Transverse colon (tissue), 4 donors: ENCODE results near the gene IDH1. TPM values are rescaled to one million over a fixed set of nuclear protein-coding genes. Genes with fewer than 3 reads are reported as not detected.
"Not testable (repeated sequence)": the region's sequence is repeated elsewhere in the genome, so short reads cannot be mapped to it uniquely, and the experiment has no call there.

Experiments used
- DNase-seq: peaks from one replicate; pipeline ENCODE4 v3.0.0-alpha.2; 2019
- H3K27ac ChIP-seq, 4 donors: fragments of 200-600 bp; sonication (generic); 2 replicates each; pipeline ENCODE4 v1.5.1; 2016 to 2018; ENCODE audit warnings: inconsistent platforms in 4 of 4
- H3K27me3 ChIP-seq: fragments of 200-600 bp; sonication (generic); 2 replicates; pipeline ENCODE4 v1.5.1; 2017; ENCODE audit warnings: inconsistent platforms
- H3K36me3 ChIP-seq, 4 donors: fragments of 200-600 bp; sonication (generic); 2 replicates each; pipeline ENCODE4 v1.5.1; 2017 to 2019; ENCODE audit warnings: inconsistent platforms in 4 of 4
- H3K4me1 ChIP-seq, 4 donors: fragments of 200-600 bp; sonication (generic); 2 replicates each; pipeline ENCODE4 v1.5.1; 2017 to 2020; ENCODE audit warnings: inconsistent platforms in 4 of 4
- H3K4me3 ChIP-seq, 4 donors: fragments of 200-600 bp; sonication (generic); 1 replicate in 1 of 4; 2 replicates in 3 of 4; pipeline versions ENCODE4 v1.5.1 to v1.6.1; 2017 to 2019; ENCODE audit warnings: inconsistent platforms in 4 of 4
- H3K9me3 ChIP-seq, 2 donors: fragments of 200-600 bp; sonication (generic); 2 replicates each; pipeline ENCODE4 v1.5.1; 2017 to 2019; ENCODE audit warnings: inconsistent platforms in 2 of 2
- CTCF ChIP-seq, 5 experiments: fragments of 200-600 bp in 3 of 5; fragments of 450-650 bp in 2 of 5; sonication (generic) in 3 of 5; IDR thresholded peaks; 1 replicate in 2 of 5; 2 replicates in 3 of 5; pipeline ENCODE4 v1.5.1; 2016 to 2017; ENCODE audit warnings: antibody characterized with exemption in 5 of 5, inconsistent platforms in 3 of 5, mild to moderate bottlenecking in 2 of 5, moderate library complexity in 1 of 5
- EP300 ChIP-seq: sonication (generic); formaldehyde crosslinking; IDR thresholded peaks from one replicate; pipeline ENCODE4 v1.6.1; 2017; ENCODE audit warnings: antibody characterized with exemption, low read depth
- POLR2A ChIP-seq: fragments of 450-650 bp; IDR thresholded peaks from one replicate; pipeline ENCODE4 v1.6.1; 2016; ENCODE audit warnings: antibody characterized with exemption, mild to moderate bottlenecking, moderate library complexity
- POLR2AphosphoS5 ChIP-seq, 3 donors: sonication (generic); formaldehyde crosslinking; IDR thresholded peaks; one replicate each; pipeline ENCODE4 v1.6.1; 2016; ENCODE audit warnings: antibody characterized with exemption in 3 of 3
- WGBS, 2 donors: methylation state at CpG; one replicate each; pipeline ENCODE4 v1.1.5; 2018; ENCODE audit warnings: low coverage in 1 of 2; 5-methylcytosine and 5-hydroxymethylcytosine counted together
- in situ Hi-C, 4 donors: fragments of 200-750 bp; cut with MboI; loops; one replicate each; pipeline versions ENCODE4 v1.15.0 to v1.15.1; 2017; ENCODE audit warnings: low sequenced_read_pairs in 3 of 4, low pct_ligation_motif_present in 1 of 4, low pct_unique_long_range_greater_than_20kb in 1 of 4
- intact Hi-C: fragments of 100-400 bp; cut with DNase I; formaldehyde crosslinking; loops from one replicate; pipeline ENCODE4 v1.15.1; 2023; ENCODE audit warnings: low total_unique reads
- total RNA-seq, 4 donors: library from RNA; depleted of rRNA; stranded (reverse); fragments of >200 nt; gene quantifications; one replicate each; pipeline ENCODE4 v1.1.0, GENCODE V29; 2016

The IDH1 gene
- total RNA-seq, 4 donors from 2014 or later: 47.9 to 164 (median 136) TPM

- DNase-seq: no peak
- H3K9me3 ChIP-seq: peaks cover 0 to 7% of the 10 kb centered on the region in 2 donors
- no peaks in the 10 kb centered on the region for H3K36me3 ChIP-seq
- no peaks in the 10 kb centered on the region for H3K27me3 ChIP-seq
- H3K4me1 ChIP-seq: no peaks in the 10 kb centered on the region
- H3K27ac ChIP-seq: no peak overlapping the region
- no peak overlapping the region for H3K4me3 ChIP-seq
- 79 to 80% methylated on average over 1 of the region's 1 CpG for WGBS, 2 donors
- intact Hi-C loops (loop anchor here (5.0 kb wide), 1 partner anchor 1189 kb away; no protein-coding TSS in a partner anchor), in situ Hi-C loops (no loop called here)
- TF ChIP-seq EP300: no peak
- no peak for TF ChIP-seq POLR2AphosphoS5 (IDR thresholded peaks at IDR 0.05)
- TF ChIP-seq POLR2A: no peak
- TF ChIP-seq CTCF (IDR thresholded peaks at IDR 0.05): no peak
These were observed 26.4 kb downstream of the IDH1 start for GRCh38 chr2:208228476-208228875.

GRCh38 chr2:208227581-208228232 lies 27.2 kb downstream of the IDH1 start:
- Histone ChIP-seq H3K4me1 (no peaks in the 10 kb centered on the region), H3K36me3 (no peaks in the 10 kb centered on the region), H3K4me3 (no peak overlapping the region), H3K27ac (no peak overlapping the region), H3K9me3 (peaks cover 0 to 7% of the 10 kb centered on the region in 2 donors), H3K27me3 (no peaks in the 10 kb centered on the region)
- TF ChIP-seq EP300 (no peak), POLR2AphosphoS5 (IDR thresholded peaks at IDR 0.05) (no peak), CTCF (IDR thresholded peaks at IDR 0.05) (no peak)
- intact Hi-C loops: loop anchor here (5.0 kb wide), 1 partner anchor 1190 kb away; no protein-coding TSS in a partner anchor
- in situ Hi-C loops: no loop called here
- DNase-seq: no peak
- 95% methylated on average over 25 of the region's 33 CpGs; no CpG with 5 or more reads in 1 of the 2 donors for WGBS, 2 donors

GRCh38 chr2:208224802-208225201 lies 30.1 kb downstream of the IDH1 start:
- H3K9me3 ChIP-seq: no peaks in the 10 kb centered on the region
- H3K36me3 ChIP-seq: no peaks in the 10 kb centered on the region
- in situ Hi-C loops (no loop called here), intact Hi-C loops (loop anchor here (5.0 kb wide), 1 partner anchor 1192 kb away; no protein-coding TSS in a partner anchor)
- TF ChIP-seq POLR2A (no peak), POLR2AphosphoS5 (IDR thresholded peaks at IDR 0.05) (no peak), EP300 (no peak)
- H3K27me3 ChIP-seq: no peaks in the 10 kb centered on the region
- no peaks in the 10 kb centered on the region for H3K4me1 ChIP-seq
- no peak overlapping the region for H3K27ac ChIP-seq
- WGBS, 2 donors: 92 to 100% methylated on average over 1 to 2 of the region's 2 CpGs
- H3K4me3 ChIP-seq: no peak overlapping the region
- no peak for DNase-seq

- no peak for DNase-seq
- Histone ChIP-seq H3K27me3 (no peaks in the 10 kb centered on the region), H3K9me3 (no peaks in the 10 kb centered on the region), H3K4me3 (no peak overlapping the region), H3K36me3 (no peaks in the 10 kb centered on the region), H3K4me1 (no peaks in the 10 kb centered on the region), H3K27ac (no peak overlapping the region)
- 83% methylated on average over 3 of the region's 3 CpGs; no CpG with 5 or more reads in 1 of the 2 donors for WGBS, 2 donors
- intact Hi-C loops (no loop called here), in situ Hi-C loops (no loop called here)
- TF ChIP-seq POLR2A (no peak), POLR2AphosphoS5 (IDR thresholded peaks at IDR 0.05) (no peak), CTCF (IDR thresholded peaks at IDR 0.05) (no peak), EP300 (no peak)
These were observed 32.5 kb downstream of the IDH1 start for GRCh38 chr2:208222351-208222750.

- H3K27me3 ChIP-seq, H3K36me3 ChIP-seq, H3K4me3 ChIP-seq, DNase-seq, H3K4me1 ChIP-seq, intact Hi-C loops, H3K9me3 ChIP-seq, H3K27ac ChIP-seq, in situ Hi-C loops: not testable (repeated sequence)
- 82% methylated on average over 3 of the region's 3 CpGs; no CpG with 5 or more reads in 1 of the 2 donors for WGBS, 2 donors
These were observed 33.0 kb downstream of the IDH1 start for GRCh38 chr2:208221873-208222272.
